ENCODE measurements around the gene HIVEP3. TPM values are rescaled to one million over a fixed set of nuclear protein-coding genes. Genes with fewer than 3 reads are reported as not detected.

HIVEP3 gene
- total and polyA plus RNA-seq, 2 of the 13 experiments (the other 11 are each of a cell fraction or from before 2014, with no cell fraction given), result 0.05 TPM; not detected in 1

GRCh38 chr1:41653574-41653973, 265.1 kb downstream of the HIVEP3 start (continued):
- TF ChIP-seq NFAT5 (CRISPR knock-in tag; IDR thresholded peaks at IDR 0.05) (no peak), KAT7 (CRISPR knock-in tag; IDR thresholded peaks at IDR 0.05; ENCODE audit: borderline replicate concordance) (no peak)

- 29% methylated on average over 11 of the region's 11 CpGs for WGBS (ENCODE audit: low lambda C conversion rate)
- Histone ChIP-seq H3K27ac (ENCODE audit: extremely low read length, insufficient read depth, low read length) (no peak overlapping the region), H3K9me3 (ENCODE audit: low read length) (no peaks in the 10 kb centered on the region), H3K27me3 (ENCODE audit: control insufficient read depth in 1 of 2, insufficient read depth in 2 of 2, low read length in 2 of 2) (peaks cover 3 to 8% of the 10 kb centered on the region in 2 experiments; a peak in 2 of 5 replicates), H3K79me2 (ENCODE audit: insufficient read depth, low read length) (no peaks in the 10 kb centered on the region), H4K20me1 (ENCODE audit: insufficient read depth, low read length) (no peaks in the 10 kb centered on the region), H3K36me3 (replicated peaks in 1 of 2; ENCODE audit: control insufficient read depth in 1 of 2, insufficient read depth in 2 of 2, low read length in 2 of 2) (no peaks in the 10 kb centered on the region), H2AFZ (ENCODE audit: low read length) (no peak overlapping the region), H3K4me1 (ENCODE audit: insufficient read depth, low read length) (no peaks in the 10 kb centered on the region), H3K4me3 (replicated peaks in 1 of 3; ENCODE audit: insufficient read depth in 1 of 3, low read depth in 2 of 3, low read length in 3 of 3) (no peak overlapping the region), H3K9ac (ENCODE audit: insufficient read depth, low read depth, low read length) (no peak overlapping the region), H3K4me2 (ENCODE audit: low read depth, low read length) (no peak overlapping the region)
- no TSS peak for BruUV-seq (replicated peaks)
- no peak for DNase-seq (ENCODE audit: low spot score)
- in situ Hi-C loops (cut with HindIII; ENCODE audit: extremely low pct_ligation_motif_present, low pct_unique_long_range_greater_than_20kb) (no loop called here), intact Hi-C loops (cut with micrococcal nuclease; ENCODE audit: unreplicated experiment) (no loop called here)
- no peak for ATAC-seq
- FAIRE-seq, result no peak
- POLR2A ChIA-PET, result no interaction called here
- TF ChIP-seq KMT2A (CRISPR knock-in tag; IDR thresholded peaks at IDR 0.05) (no peak), ZNF746 (CRISPR knock-in tag; IDR thresholded peaks at IDR 0.05) (no peak), FOXC1 (CRISPR knock-in tag; IDR thresholded peaks at IDR 0.05; ENCODE audit: borderline replicate concordance) (no peak), PHF20 (CRISPR knock-in tag; IDR thresholded peaks at IDR 0.05) (no peak)
- CTCF ChIA-PET (ENCODE audit: low intra/inter-chr PET ratio, low total read pairs), result no interaction called here
Observed at GRCh38 chr1:41652384-41653265, 266.1 kb downstream of the HIVEP3 start.

All from HepG2 (cell line).